ENCODE measurements around the gene AKAP9.
"Not testable (repeated sequence)": the region's sequence is repeated elsewhere in the genome, so short reads cannot be mapped to it uniquely, and the experiment has no call there.

Gene AKAP9

GRCh38 chr7:92141161-92141560, 200.5 kb downstream of the AKAP9 start:
- no peak for DNase-seq

- DNase-seq = not testable (repeated sequence)
Observed at GRCh38 chr7:92142791-92143190, 202.1 kb downstream of the AKAP9 start.

GRCh38 chr7:92143192-92143880, 202.7 kb downstream of the AKAP9 start:
- not testable (repeated sequence) for DNase-seq

- DNase-seq = no peak
Observed at GRCh38 chr7:92149736-92150239, 209.1 kb downstream of the AKAP9 start.

- no peak for DNase-seq
Observed at GRCh38 chr7:92150450-92151017, 209.9 kb downstream of the AKAP9 start.

- no peak for DNase-seq
Observed at GRCh38 chr7:92155108-92155739, 214.6 kb downstream of the AKAP9 start.

GRCh38 chr7:92156990-92157389, 216.3 kb downstream of the AKAP9 start:
- DNase-seq = no peak

GRCh38 chr7:92158660-92159575, 218.3 kb downstream of the AKAP9 start:
- no peak for DNase-seq
